ENCODE data around the gene NLK.

NLK gene

DNA sequence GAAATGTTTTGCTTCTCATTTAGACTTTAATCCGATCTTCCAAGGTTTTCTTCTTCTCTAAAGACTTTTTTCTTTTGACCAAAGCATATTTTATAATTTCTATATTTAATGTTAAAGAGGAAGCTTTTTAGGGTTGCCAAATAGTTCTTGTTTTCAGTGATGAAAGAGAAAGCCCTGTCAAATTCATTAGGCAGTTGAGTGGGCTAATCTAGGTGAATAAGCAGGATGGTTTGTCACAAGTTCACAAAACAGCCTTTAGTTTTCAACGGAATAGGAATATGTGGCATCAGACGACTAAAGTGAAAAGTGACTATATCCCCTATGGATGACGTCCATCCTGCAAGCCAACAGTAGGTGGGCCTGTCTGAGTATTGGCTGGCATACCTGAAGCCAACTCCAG, 118.8 kb downstream of the NLK start:
- Histone ChIP-seq H3K4me1 (no peaks in the 10 kb centered on the region), H3K36me3 (no peaks in the 10 kb centered on the region), H3K4me3 (ENCODE audit: low read depth, low read length) (no peak overlapping the region), H3K9me3 (no peaks in the 10 kb centered on the region), H3K27me3 (no peaks in the 10 kb centered on the region)
- DNase-seq, result no peak
- TF ChIP-seq, protein P1, sequence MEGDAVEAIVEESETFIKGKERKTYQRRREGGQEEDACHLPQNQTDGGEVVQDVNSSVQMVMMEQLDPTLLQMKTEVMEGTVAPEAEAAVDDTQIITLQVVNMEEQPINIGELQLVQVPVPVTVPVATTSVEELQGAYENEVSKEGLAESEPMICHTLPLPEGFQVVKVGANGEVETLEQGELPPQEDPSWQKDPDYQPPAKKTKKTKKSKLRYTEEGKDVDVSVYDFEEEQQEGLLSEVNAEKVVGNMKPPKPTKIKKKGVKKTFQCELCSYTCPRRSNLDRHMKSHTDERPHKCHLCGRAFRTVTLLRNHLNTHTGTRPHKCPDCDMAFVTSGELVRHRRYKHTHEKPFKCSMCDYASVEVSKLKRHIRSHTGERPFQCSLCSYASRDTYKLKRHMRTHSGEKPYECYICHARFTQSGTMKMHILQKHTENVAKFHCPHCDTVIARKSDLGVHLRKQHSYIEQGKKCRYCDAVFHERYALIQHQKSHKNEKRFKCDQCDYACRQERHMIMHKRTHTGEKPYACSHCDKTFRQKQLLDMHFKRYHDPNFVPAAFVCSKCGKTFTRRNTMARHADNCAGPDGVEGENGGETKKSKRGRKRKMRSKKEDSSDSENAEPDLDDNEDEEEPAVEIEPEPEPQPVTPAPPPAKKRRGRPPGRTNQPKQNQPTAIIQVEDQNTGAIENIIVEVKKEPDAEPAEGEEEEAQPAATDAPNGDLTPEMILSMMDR (IDR thresholded peaks at IDR 0.05; ENCODE audit: low read depth, low read length), result no peak

DNA sequence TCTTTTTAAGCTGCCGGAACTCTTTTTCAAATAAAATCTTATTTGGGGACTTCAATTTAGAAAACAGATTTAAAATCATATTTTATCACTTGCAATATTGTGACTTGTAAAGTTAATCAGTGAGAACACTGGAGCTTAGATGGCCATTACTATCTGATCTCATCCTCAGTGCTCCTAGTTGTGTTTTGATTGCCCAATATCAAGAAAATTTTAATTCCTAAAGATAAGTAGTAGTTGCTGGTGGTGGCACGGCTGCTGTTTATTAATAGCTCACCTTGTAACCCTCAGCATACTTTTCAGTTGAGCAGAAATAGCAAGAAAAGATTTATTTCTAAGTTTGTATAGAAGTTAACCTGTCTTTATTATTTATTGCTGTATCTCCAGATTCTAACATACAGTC, 124.0 kb downstream of the NLK start:
- Histone ChIP-seq H3K36me3 (no peaks in the 10 kb centered on the region), H3K9me3 (no peaks in the 10 kb centered on the region), H3K4me3 (ENCODE audit: low read depth, low read length) (no peak overlapping the region), H3K27me3 (no peaks in the 10 kb centered on the region), H3K4me1 (no peaks in the 10 kb centered on the region)
- TF ChIP-seq, protein P1 (IDR thresholded peaks at IDR 0.05; ENCODE audit: low read depth, low read length), result no peak
- DNase-seq, result no peak

DNA sequence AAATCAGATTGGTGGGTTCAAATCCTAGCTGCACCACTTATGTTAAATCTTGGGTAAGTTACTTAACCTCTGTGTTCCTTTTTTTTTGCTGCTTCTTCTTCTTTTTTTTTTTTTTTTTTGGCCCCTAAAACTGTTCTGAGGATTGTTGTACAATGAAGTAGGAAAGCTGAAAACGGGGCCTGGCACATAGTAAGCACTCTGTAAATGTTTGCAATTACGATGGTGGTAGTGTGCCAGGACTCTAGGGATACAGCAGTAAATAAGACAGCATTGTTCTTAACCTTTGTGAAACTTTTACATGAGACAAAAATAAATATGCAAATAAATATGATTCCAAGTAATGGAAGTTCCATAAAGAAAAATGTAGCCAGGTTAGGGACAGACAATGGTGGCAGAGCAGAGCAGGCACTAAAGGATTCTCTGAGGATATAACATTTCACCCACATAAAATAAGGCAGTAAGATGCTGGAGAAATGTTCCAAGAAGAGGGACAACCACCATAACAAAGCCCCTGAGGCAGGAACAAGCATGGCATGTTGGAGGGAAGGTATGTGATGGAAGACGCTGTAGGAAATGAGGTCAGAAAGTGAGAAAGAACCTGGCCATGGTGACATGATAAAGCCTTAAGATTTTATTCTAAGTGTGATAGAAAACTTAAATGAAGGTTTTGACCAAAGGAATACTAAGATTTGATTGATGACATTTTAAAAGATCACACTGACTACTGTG, 127.3 kb downstream of the NLK start:
- Histone ChIP-seq H3K36me3 (no peaks in the 10 kb centered on the region), H3K9me3 (no peaks in the 10 kb centered on the region), H3K4me1 (no peaks in the 10 kb centered on the region), H3K4me3 (ENCODE audit: low read depth, low read length) (no peak overlapping the region), H3K27me3 (no peaks in the 10 kb centered on the region)
- no peak for DNase-seq
- TF ChIP-seq, protein P1 (IDR thresholded peaks at IDR 0.05; ENCODE audit: low read depth, low read length), result no peak

DNA sequence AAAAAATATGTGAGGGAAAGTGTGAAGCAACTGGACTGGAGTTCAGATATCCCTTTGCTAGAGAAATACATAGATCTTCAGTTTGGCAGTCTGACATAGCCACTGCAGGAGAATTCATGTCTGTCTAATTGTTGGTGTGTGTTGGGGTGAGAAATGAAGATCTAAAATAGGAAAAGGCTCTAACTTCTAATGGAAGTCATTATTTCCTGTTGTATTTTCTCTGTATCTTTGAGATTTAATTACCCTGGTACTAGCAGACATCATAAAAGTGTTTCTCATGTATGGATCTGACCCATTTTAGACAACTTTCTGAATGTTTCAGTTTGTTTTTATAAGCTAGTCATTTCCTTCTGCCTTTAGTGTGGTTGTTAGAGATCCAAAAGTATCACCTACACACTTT, 128.3 kb downstream of the NLK start:
- no peak for DNase-seq
- Histone ChIP-seq H3K27me3 (no peaks in the 10 kb centered on the region), H3K4me1 (no peaks in the 10 kb centered on the region), H3K36me3 (no peaks in the 10 kb centered on the region), H3K9me3 (no peaks in the 10 kb centered on the region), H3K4me3 (ENCODE audit: low read depth, low read length) (no peak overlapping the region)
- TF ChIP-seq, protein P1 (IDR thresholded peaks at IDR 0.05; ENCODE audit: low read depth, low read length), result no peak

DNA sequence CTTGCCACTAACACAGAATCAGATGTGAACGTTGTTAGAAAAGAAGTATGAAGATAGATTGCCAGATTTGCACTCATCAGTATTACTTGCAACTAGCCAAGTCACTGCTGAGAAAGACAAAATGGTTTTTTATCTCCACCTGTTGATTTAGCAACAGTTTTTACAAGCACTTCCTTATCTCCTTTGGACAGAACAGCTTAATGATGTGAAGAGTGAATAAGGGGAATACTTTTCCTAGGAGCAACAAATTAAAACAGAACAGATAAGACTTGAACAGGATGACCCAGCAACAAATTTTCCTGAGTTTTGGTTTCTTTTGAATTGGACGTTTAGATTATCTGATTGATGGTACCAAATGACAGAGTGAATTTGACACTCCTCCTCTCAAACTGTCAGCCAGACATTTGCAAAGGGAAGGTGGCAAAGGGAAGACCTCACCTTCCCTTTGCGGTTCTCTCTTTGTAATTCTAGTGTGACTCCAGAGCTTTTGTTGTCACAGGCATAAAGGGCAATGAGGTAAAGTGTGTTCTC, 130.6 kb downstream of the NLK start:
- Histone ChIP-seq H3K4me3 (ENCODE audit: low read depth, low read length) (no peak overlapping the region), H3K4me1 (no peaks in the 10 kb centered on the region)
- TF ChIP-seq, protein P1 (IDR thresholded peaks at IDR 0.05; ENCODE audit: low read depth, low read length), result no peak

DNA sequence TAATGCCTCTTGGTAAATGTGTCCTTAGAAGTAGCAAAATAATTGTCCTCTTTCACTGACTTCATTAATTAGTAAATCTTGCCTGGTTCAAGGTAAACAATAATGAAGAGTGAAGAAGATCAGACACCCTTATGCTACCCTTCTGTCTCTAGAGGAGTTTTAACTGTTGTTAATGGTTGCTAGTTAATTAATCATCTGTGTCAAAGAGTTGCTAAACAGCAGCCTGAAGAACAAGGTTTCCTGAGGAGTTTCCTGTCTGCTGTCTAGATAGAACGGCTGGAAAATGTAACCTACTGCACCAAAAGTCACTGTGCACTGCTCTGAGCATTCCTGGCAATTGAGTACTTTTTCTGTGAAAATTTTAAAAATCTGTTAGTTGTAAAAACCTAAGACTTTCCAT, 131.3 kb downstream of the NLK start:
- H3K9me3 ChIP-seq, result no peaks in the 10 kb centered on the region

More for the DNA sequence above, 130.6 kb downstream of the NLK start:
- DNase-seq, result no peak
- Histone ChIP-seq H3K27me3 (no peaks in the 10 kb centered on the region), H3K9me3 (no peaks in the 10 kb centered on the region), H3K36me3 (no peaks in the 10 kb centered on the region)

More for the DNA sequence above, 131.3 kb downstream of the NLK start:
- no peak for DNase-seq
- Histone ChIP-seq H3K27me3 (no peaks in the 10 kb centered on the region), H3K4me3 (ENCODE audit: low read depth, low read length) (no peak overlapping the region), H3K4me1 (no peaks in the 10 kb centered on the region), H3K36me3 (no peaks in the 10 kb centered on the region)
- TF ChIP-seq, protein P1 (IDR thresholded peaks at IDR 0.05; ENCODE audit: low read depth, low read length), result no peak

All from BE2C (cell line).